WI38 (cell line): Measurements from ENCODE around the gene HPS1.
A peak's percentile ranks its signal among the peaks of the same experiment; 100 is the strongest.

Source experiments
- H3K4me3 ChIP-seq: 2 replicates; pipeline ENCODE4 v1.5.1; 2011; ENCODE audit warnings: low read depth, mild to moderate bottlenecking, control low read depth, low read length
- TF ChIP-seq, protein P1 (sequence below): IDR thresholded peaks from 2 replicates; pipeline ENCODE4 v1.5.1; 2012; ENCODE audit warnings: low read depth, mild to moderate bottlenecking, control low read depth, low read length

The HPS1 gene

DNA sequence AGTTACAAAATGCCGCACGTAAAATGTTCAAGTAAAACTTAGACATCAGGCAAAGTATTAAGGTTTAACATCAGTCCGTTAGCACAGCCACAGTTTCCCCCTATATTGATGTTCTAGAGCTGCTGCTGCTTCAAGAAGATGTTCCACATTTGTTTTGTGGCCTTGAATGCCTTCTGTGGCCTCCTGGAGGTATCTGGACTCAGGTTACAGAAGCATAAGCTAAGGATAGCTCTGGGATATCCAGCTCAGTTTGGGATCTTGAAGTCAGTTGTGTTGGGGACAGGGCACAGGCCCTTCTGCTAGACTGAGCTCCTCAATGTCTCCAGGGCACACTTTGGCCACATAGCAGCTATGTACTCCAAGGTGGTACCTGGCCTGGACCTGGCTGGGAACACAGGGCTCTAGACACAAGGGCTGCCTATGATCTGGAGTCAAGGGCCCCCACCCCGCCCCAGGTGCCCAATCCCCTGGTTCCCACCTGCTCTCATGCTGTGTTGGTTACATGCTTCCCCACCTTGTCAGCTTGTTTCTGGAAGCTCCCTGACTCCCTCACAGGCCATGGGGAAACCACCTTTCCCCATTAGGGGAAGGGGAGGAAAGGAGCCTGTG, 36.5 kb downstream of the HPS1 start:
- H3K4me3 ChIP-seq: no peak overlapping the region
- TF ChIP-seq, protein P1, sequence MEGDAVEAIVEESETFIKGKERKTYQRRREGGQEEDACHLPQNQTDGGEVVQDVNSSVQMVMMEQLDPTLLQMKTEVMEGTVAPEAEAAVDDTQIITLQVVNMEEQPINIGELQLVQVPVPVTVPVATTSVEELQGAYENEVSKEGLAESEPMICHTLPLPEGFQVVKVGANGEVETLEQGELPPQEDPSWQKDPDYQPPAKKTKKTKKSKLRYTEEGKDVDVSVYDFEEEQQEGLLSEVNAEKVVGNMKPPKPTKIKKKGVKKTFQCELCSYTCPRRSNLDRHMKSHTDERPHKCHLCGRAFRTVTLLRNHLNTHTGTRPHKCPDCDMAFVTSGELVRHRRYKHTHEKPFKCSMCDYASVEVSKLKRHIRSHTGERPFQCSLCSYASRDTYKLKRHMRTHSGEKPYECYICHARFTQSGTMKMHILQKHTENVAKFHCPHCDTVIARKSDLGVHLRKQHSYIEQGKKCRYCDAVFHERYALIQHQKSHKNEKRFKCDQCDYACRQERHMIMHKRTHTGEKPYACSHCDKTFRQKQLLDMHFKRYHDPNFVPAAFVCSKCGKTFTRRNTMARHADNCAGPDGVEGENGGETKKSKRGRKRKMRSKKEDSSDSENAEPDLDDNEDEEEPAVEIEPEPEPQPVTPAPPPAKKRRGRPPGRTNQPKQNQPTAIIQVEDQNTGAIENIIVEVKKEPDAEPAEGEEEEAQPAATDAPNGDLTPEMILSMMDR: no peak

DNA sequence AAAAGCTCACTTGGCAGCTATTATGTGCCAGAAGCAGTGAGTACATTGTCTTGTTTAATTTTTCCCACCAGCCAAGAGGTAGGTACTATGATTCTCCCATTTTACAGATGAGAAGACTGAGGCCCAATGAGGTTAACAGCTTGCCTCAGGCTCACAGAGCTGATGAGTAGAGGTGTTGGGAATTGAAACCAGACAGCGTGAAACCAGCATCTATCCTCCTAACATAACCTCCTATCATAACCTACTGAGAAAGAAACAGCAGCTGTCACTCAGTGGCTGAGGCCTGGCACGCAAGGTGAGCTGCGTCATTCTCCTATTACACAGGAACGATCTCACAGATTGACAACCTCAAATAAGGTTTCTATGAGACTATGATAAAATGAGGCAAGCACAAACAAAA, 37.9 kb downstream of the HPS1 start:
- TF ChIP-seq, protein P1: no peak
- H3K4me3 ChIP-seq: no peak overlapping the region

GRCh38 chr10:98407744-98408241, 38.9 kb downstream of the HPS1 start:
- TF ChIP-seq, protein P1: no peak
- no peak overlapping the region for H3K4me3 ChIP-seq

- TF ChIP-seq, protein P1: no peak
- H3K4me3 ChIP-seq: no peak overlapping the region
These were observed 39.6 kb downstream of the HPS1 start for GRCh38 chr10:98407017-98407743.

GRCh38 chr10:98405422-98405821, 41.3 kb downstream of the HPS1 start:
- TF ChIP-seq, protein P1: no peak

GRCh38 chr10:98404571-98405359, 42.0 kb downstream of the HPS1 start:
- TF ChIP-seq, protein P1: no peak
- peak overlapping the region; percentile 34 for H3K4me3 ChIP-seq

More at GRCh38 chr10:98405422-98405821, 41.3 kb downstream of the HPS1 start:
- H3K4me3 ChIP-seq: no peak overlapping the region
